ENCODE data around the gene PEMT.

DNA sequence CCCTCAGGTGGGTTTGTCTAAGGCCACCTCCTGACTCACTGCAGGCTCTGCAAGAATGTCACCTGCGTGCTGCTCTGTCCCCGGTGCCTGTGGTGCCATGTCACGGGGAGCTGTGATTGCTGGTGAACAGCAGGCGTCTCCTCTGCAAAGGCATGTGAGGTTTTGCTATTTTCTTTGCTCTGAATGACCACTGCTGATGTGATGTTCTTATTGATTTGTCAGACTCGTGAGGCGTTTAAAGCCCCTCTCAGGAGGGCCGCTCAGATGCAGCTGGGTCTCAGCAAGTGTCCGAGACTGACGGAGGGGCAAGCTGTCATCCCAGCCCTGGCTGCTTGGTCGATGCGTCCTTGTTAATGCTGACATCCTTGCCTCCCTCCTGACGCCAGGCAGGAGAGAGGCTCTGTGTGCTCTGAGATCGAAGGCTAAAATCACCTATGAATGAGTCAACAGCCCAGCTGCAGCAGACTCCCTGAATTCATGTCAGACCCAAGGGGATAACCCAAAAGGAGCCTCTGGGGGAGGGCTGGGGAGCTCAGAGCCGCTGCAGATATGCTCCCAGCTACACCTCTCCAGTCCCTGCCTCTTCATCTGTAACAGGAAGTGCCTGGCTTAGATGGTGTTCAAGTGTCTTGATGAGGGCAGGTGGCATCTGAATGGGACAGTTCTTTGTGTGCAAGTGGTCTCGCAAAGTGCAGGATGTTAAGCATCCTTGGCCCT lies 11.8 kb upstream of the PEMT start:
- TF ChIP-seq, protein P1, sequence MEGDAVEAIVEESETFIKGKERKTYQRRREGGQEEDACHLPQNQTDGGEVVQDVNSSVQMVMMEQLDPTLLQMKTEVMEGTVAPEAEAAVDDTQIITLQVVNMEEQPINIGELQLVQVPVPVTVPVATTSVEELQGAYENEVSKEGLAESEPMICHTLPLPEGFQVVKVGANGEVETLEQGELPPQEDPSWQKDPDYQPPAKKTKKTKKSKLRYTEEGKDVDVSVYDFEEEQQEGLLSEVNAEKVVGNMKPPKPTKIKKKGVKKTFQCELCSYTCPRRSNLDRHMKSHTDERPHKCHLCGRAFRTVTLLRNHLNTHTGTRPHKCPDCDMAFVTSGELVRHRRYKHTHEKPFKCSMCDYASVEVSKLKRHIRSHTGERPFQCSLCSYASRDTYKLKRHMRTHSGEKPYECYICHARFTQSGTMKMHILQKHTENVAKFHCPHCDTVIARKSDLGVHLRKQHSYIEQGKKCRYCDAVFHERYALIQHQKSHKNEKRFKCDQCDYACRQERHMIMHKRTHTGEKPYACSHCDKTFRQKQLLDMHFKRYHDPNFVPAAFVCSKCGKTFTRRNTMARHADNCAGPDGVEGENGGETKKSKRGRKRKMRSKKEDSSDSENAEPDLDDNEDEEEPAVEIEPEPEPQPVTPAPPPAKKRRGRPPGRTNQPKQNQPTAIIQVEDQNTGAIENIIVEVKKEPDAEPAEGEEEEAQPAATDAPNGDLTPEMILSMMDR (IDR thresholded peaks at IDR 0.05): no peak
- TF ChIP-seq POLR2A (IDR thresholded peaks at IDR 0.05): no peak

Data from adrenal gland (tissue), 5 donors.